ENCODE results near the gene MAP2K2. TPM values are rescaled to one million over a fixed set of nuclear protein-coding genes. Genes with fewer than 3 reads are reported as not detected.

Gene MAP2K2
- total RNA-seq, 1 donor from 2014 or later = 155 TPM

DNA sequence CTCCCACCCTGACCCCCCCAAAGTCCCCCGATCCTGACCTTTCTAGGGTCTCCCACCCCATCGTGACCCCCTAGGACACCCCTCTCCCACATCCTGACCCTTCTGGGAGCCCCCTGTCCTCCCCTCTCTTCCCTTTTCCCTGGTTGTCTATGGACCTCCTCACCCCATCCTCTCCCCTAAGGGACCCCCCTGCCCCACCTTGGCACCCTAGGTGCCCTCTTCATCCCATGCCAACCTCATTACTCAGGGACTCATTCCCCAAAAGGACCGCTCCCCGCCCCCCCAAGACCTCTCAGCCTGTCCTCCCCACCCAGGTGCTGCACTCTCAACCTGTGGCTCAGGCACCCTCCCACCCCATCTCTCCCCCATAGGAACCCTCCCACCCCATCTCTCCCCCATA is 2.1 kb downstream of the MAP2K2 start:
- Histone ChIP-seq H3K27me3 (no peaks in the 10 kb centered on the region), H3K4me1 (peaks cover 12 to 16% of the 10 kb centered on the region in 2 donors), H3K9me3 (no peaks in the 10 kb centered on the region), H3K36me3 (peaks cover 7 to 18% of the 10 kb centered on the region in 2 donors), H3K4me3 (no peak overlapping the region), H3K27ac (peak overlapping the region in 1 of 2 donors; percentile 34)
- DNase-seq (ENCODE audit: low spot score in 2 of 2) = no peak
- intact Hi-C loops (cut with DNase I) = loop anchor here (5.0 kb wide), 1 partner anchor 135 kb away; the partner anchor contains the start of gene EEF2
- TF ChIP-seq, protein P1, sequence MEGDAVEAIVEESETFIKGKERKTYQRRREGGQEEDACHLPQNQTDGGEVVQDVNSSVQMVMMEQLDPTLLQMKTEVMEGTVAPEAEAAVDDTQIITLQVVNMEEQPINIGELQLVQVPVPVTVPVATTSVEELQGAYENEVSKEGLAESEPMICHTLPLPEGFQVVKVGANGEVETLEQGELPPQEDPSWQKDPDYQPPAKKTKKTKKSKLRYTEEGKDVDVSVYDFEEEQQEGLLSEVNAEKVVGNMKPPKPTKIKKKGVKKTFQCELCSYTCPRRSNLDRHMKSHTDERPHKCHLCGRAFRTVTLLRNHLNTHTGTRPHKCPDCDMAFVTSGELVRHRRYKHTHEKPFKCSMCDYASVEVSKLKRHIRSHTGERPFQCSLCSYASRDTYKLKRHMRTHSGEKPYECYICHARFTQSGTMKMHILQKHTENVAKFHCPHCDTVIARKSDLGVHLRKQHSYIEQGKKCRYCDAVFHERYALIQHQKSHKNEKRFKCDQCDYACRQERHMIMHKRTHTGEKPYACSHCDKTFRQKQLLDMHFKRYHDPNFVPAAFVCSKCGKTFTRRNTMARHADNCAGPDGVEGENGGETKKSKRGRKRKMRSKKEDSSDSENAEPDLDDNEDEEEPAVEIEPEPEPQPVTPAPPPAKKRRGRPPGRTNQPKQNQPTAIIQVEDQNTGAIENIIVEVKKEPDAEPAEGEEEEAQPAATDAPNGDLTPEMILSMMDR (IDR thresholded peaks at IDR 0.05) = no peak

DNA sequence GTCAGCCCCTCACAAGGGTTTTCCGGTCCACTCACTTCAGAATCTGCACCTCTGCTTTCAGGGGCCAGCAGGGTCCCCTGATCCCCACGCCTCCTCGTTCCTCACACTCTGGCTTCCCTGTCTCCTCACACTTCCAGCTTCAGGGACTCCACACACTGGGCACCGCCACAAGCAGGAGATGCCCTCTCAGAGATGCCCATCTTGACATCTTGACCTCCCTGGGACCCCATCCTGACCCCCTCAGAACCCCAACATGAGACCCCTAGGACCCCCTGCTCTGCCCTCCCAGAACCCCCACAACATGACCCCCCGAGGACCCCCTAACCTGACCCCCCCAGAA is 2.7 kb downstream of the MAP2K2 start:
- TF ChIP-seq, protein P1 (IDR thresholded peaks at IDR 0.05) = no peak
- Histone ChIP-seq H3K4me3 (no peak overlapping the region), H3K36me3 (peaks cover 13 to 24% of the 10 kb centered on the region in 2 donors), H3K27ac (no peak overlapping the region), H3K4me1 (peaks cover 12 to 16% of the 10 kb centered on the region in 2 donors), H3K9me3 (no peaks in the 10 kb centered on the region), H3K27me3 (no peaks in the 10 kb centered on the region)
- intact Hi-C loops (cut with DNase I) = loop anchor here (5.0 kb wide), 1 partner anchor 134 kb away; the partner anchor contains the start of gene EEF2
- DNase-seq (ENCODE audit: low spot score in 2 of 2) = no peak

DNA sequence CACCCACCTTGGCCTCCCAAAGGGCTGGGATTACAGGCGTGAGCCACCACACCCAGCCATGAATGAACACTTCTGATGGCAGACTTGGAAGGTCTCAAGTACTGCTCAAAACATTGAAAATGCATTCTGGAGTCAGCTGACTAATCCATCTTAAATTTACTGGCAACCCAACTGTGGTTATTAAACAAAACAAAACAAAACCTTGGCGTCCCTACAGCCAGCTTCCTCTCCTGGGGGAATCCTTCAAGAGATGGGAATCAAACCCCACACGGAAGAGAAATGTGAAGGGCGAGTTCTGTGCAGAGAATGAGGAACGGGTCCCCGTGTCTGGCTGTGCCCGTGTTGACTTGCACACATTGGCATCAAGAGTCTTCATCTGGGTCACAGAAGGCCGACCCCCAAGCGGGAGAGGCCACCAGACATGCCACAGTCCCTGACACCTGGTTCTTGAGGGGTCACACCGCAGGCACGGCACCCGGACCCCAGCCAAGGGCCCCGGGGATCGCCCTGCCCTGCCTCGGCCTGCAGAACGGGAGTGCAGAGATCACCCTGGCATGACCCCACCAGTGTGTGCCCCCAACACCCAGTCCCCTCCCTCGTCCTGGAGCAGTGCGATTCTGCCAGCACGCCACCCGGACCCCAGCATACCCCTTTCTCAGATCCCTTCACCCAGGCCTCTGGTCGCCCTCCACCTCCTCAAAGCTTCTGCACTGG is 3.2 kb downstream of the MAP2K2 start:
- peaks cover 12 to 16% of the 10 kb centered on the region in 2 donors for H3K4me1 ChIP-seq
- TF ChIP-seq, protein P1 (IDR thresholded peaks at IDR 0.05) = no peak
- no peaks in the 10 kb centered on the region for H3K27me3 ChIP-seq
- peaks cover 18 to 29% of the 10 kb centered on the region in 2 donors for H3K36me3 ChIP-seq
- no peak overlapping the region for H3K4me3 ChIP-seq
- no peak overlapping the region for H3K27ac ChIP-seq
- no peak for DNase-seq (ENCODE audit: low spot score in 2 of 2)
- H3K9me3 ChIP-seq = no peaks in the 10 kb centered on the region
- intact Hi-C loops (cut with DNase I) = loop anchor here (5.0 kb wide), 1 partner anchor 133 kb away; the partner anchor contains the start of gene EEF2

DNA sequence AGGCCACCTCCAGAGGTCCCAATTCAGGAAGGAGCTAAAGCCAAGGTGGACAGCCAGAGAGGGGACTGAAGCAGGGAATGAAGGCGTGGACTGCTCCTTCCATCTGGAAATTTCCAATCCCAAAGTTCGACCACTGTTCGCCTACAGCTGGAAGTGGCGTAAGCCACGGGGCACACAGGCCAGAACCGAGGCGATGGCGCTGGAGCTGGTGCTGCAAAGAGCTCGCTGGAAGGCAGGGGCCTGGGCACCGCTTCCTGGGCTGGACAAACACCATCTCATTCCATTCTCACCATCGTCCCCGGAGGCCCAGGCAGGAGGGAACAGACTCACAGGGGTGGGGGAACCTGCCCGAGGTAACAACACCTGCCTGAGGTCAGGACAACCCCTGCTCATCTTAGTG is 4.2 kb downstream of the MAP2K2 start:
- Histone ChIP-seq H3K36me3 (peaks cover 26 to 38% of the 10 kb centered on the region in 2 donors), H3K4me1 (peaks cover 12 to 16% of the 10 kb centered on the region in 2 donors), H3K27ac (no peak overlapping the region), H3K4me3 (no peak overlapping the region), H3K9me3 (no peaks in the 10 kb centered on the region), H3K27me3 (no peaks in the 10 kb centered on the region)
- TF ChIP-seq, protein P1 (IDR thresholded peaks at IDR 0.05) = no peak
- intact Hi-C loops (cut with DNase I) = loop anchor here (5.0 kb wide), 1 partner anchor 132 kb away; the partner anchor contains the start of gene EEF2
- no peak for DNase-seq (ENCODE audit: low spot score in 2 of 2)

DNA sequence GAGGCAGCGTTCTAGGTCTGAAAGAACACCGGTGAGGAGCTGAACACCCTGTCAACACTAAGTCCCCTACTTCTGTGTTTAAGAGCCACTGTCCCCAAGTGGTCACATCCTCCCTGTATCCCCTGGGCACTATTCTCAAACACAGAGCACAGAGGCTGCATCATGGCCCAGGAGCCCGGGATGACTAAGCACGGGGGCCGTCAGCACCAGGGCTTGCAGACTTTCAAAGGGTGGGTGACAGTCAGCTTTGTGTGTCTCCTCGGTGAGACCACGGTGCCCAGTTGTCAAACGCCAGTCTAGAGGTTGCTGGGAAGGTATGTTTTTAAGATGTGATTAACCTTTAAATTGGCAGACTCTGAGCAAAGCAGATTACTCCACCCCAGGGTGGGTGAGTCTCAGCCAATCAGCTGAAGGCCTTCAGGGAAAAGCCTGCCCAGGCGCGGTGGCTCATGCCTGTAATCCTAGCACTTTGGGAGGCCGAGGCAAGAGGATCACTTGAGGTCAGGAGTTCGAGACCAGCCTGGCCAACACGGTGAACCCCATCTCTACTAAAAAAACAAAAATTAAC is 8.0 kb downstream of the MAP2K2 start:
- peaks cover 60 to 72% of the 10 kb centered on the region in 2 donors for H3K36me3 ChIP-seq
- TF ChIP-seq, protein P1 (IDR thresholded peaks at IDR 0.05) = no peak
- no peaks in the 10 kb centered on the region for H3K4me1 ChIP-seq
- no peaks in the 10 kb centered on the region for H3K27me3 ChIP-seq
- H3K9me3 ChIP-seq = no peaks in the 10 kb centered on the region
- H3K4me3 ChIP-seq = no peak overlapping the region
- DNase-seq (ENCODE audit: low spot score in 2 of 2) = no peak
- H3K27ac ChIP-seq = no peak overlapping the region
- intact Hi-C loops (cut with DNase I) = no loop called here
